Vagina (tissue), 2 donors: ENCODE measurements around the gene SPTBN1.

Experiments
- CTCF ChIP-seq, 3 experiments: fragments of 450-650 bp in 2 of 3; fragments of 200-600 bp in 1 of 3; sonication (generic) in 1 of 3; IDR thresholded peaks; one replicate each; pipeline ENCODE4 v1.5.1; 2017 to 2019; ENCODE audit warnings: antibody characterized with exemption in 3 of 3, mild to moderate bottlenecking in 2 of 3, moderate library complexity in 2 of 3
- POLR2A ChIP-seq, 2 donors: fragments of 450-650 bp; IDR thresholded peaks; one replicate each; pipeline ENCODE4 v1.6.1; 2017; ENCODE audit warnings: antibody characterized with exemption in 2 of 2, mild to moderate bottlenecking in 2 of 2, moderate library complexity in 2 of 2
- POLR2AphosphoS5 ChIP-seq, 2 donors: sonication (generic); formaldehyde crosslinking; IDR thresholded peaks; one replicate each; pipeline ENCODE4 v1.9.0; 2017; ENCODE audit warnings: antibody characterized with exemption in 2 of 2, mild to moderate bottlenecking in 2 of 2, low read depth in 1 of 2; ENCODE audit not compliant: insufficient read depth in 1 of 2

GRCh38 chr2:54476852-54477251 is 20.7 kb downstream of the SPTBN1 start:
- TF ChIP-seq POLR2A (IDR thresholded peaks at IDR 0.05) = no peak
- TF ChIP-seq CTCF (IDR thresholded peaks at IDR 0.05) = no peak
- TF ChIP-seq POLR2AphosphoS5 (IDR thresholded peaks at IDR 0.05; ENCODE audit: insufficient read depth in 1 of 2, low read depth in 1 of 2) = no peak
